ENCODE results near the gene MYLK3. TPM values are rescaled to one million over a fixed set of nuclear protein-coding genes. Genes with fewer than 3 reads are reported as not detected.

MYLK3 gene
- total RNA-seq, 1 donor from 2014 or later, result 0.25 TPM

GRCh38 chr16:46711106-46712058 is 36.8 kb downstream of the MYLK3 start:
- Histone ChIP-seq H3K4me1 (no peaks in the 10 kb centered on the region), H3K27me3 (no peaks in the 10 kb centered on the region), H3K36me3 (no peaks in the 10 kb centered on the region), H3K9me3 (no peaks in the 10 kb centered on the region), H3K27ac (no peak overlapping the region), H3K4me3 (no peak overlapping the region)
- no peak for DNase-seq (ENCODE audit: extremely low spot score in 2 of 2)
- intact Hi-C loops (cut with DNase I), result no loop called here
- TF ChIP-seq POLR2AphosphoS5 (IDR thresholded peaks at IDR 0.05; ENCODE audit: insufficient read depth in 1 of 2, low read depth in 1 of 2), result no peak
- no peak for TF ChIP-seq CTCF (IDR thresholded peaks at IDR 0.05)
- TF ChIP-seq POLR2A (IDR thresholded peaks at IDR 0.05), result no peak

GRCh38 chr16:46709469-46710005 is 38.6 kb downstream of the MYLK3 start:
- H3K36me3 ChIP-seq, result no peaks in the 10 kb centered on the region
- no peak for DNase-seq (ENCODE audit: extremely low spot score in 2 of 2)
- no peak for TF ChIP-seq POLR2AphosphoS5 (IDR thresholded peaks at IDR 0.05; ENCODE audit: insufficient read depth in 1 of 2, low read depth in 1 of 2)
- TF ChIP-seq CTCF (IDR thresholded peaks at IDR 0.05), result no peak
- no peak for TF ChIP-seq POLR2A (IDR thresholded peaks at IDR 0.05)
- no peaks in the 10 kb centered on the region for H3K27me3 ChIP-seq
- H3K4me3 ChIP-seq, result no peak overlapping the region
- no peaks in the 10 kb centered on the region for H3K4me1 ChIP-seq
- no peak overlapping the region for H3K27ac ChIP-seq
- H3K9me3 ChIP-seq, result no peaks in the 10 kb centered on the region
- intact Hi-C loops (cut with DNase I), result no loop called here

GRCh38 chr16:46706642-46707041 is 41.5 kb downstream of the MYLK3 start:
- Histone ChIP-seq H3K9me3 (no peaks in the 10 kb centered on the region), H3K27me3 (no peaks in the 10 kb centered on the region), H3K4me1 (no peaks in the 10 kb centered on the region), H3K4me3 (no peak overlapping the region), H3K27ac (no peak overlapping the region), H3K36me3 (no peaks in the 10 kb centered on the region)
- intact Hi-C loops (cut with DNase I), result no loop called here
- TF ChIP-seq CTCF (IDR thresholded peaks at IDR 0.05) (no peak), POLR2A (IDR thresholded peaks at IDR 0.05) (no peak), POLR2AphosphoS5 (IDR thresholded peaks at IDR 0.05; ENCODE audit: insufficient read depth in 1 of 2, low read depth in 1 of 2) (no peak)
- no peak for DNase-seq (ENCODE audit: extremely low spot score in 2 of 2)

DNA sequence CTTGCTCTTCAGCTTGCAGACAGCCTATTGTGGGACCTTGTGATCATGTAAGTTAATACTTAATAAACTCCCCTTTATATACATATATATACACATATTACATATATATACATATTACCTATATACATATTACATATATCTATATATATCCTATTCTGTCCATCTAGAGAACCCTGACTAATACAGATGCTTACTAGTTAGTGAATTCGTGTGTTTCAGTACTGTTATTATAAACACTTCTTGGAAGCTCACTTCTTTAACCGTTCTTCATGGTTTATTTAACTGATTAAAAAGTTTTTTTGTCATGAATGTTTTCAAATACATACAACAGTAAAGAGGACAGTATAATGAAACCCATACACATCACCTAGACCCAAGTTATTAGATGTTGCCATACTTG is 46.1 kb downstream of the MYLK3 start:
- intact Hi-C loops (cut with DNase I), result no loop called here
- H3K27ac ChIP-seq, result no peak overlapping the region
- no peak for TF ChIP-seq POLR2A (IDR thresholded peaks at IDR 0.05)
- TF ChIP-seq POLR2AphosphoS5 (IDR thresholded peaks at IDR 0.05; ENCODE audit: insufficient read depth in 1 of 2, low read depth in 1 of 2), result no peak
- TF ChIP-seq CTCF (IDR thresholded peaks at IDR 0.05), result no peak
- DNase-seq (ENCODE audit: extremely low spot score in 2 of 2), result no peak
- no peaks in the 10 kb centered on the region for H3K36me3 ChIP-seq
- no peaks in the 10 kb centered on the region for H3K4me1 ChIP-seq
- no peaks in the 10 kb centered on the region for H3K27me3 ChIP-seq
- H3K4me3 ChIP-seq, result no peak overlapping the region
- no peaks in the 10 kb centered on the region for H3K9me3 ChIP-seq

GRCh38 chr16:46701615-46702014 is 46.5 kb downstream of the MYLK3 start:
- H3K9me3 ChIP-seq, result no peaks in the 10 kb centered on the region
- no peak overlapping the region for H3K4me3 ChIP-seq
- H3K36me3 ChIP-seq, result no peaks in the 10 kb centered on the region
- H3K27ac ChIP-seq, result no peak overlapping the region
- H3K4me1 ChIP-seq, result no peaks in the 10 kb centered on the region
- intact Hi-C loops (cut with DNase I), result no loop called here
- no peaks in the 10 kb centered on the region for H3K27me3 ChIP-seq
- DNase-seq (ENCODE audit: extremely low spot score in 2 of 2), result no peak
- no peak for TF ChIP-seq POLR2A (IDR thresholded peaks at IDR 0.05)
- TF ChIP-seq POLR2AphosphoS5 (IDR thresholded peaks at IDR 0.05; ENCODE audit: insufficient read depth in 1 of 2, low read depth in 1 of 2), result no peak
- TF ChIP-seq CTCF (IDR thresholded peaks at IDR 0.05), result no peak

All from vagina (tissue), 2 donors.